ENCODE data around the gene CCR2. TPM values are rescaled to one million over a fixed set of nuclear protein-coding genes. Genes with fewer than 3 reads are reported as not detected.

The CCR2 gene
- total RNA-seq, 1 donor from 2014 or later: 15.8 TPM

GRCh38 chr3:46334741-46335478 is 19.0 kb upstream of the CCR2 start:
- Histone ChIP-seq H3K9me3 (peaks cover 7% of the 10 kb centered on the region), H3K4me1 (no peaks in the 10 kb centered on the region), H3K36me3 (no peaks in the 10 kb centered on the region), H3K4me3 (no peak overlapping the region), H3K27me3 (ENCODE audit: low read depth) (no peaks in the 10 kb centered on the region), H3K27ac (no peak overlapping the region)
- DNase-seq (no peak), ATAC-seq (no peak)
- intact Hi-C loops (cut with DNase I): no loop called here
- TF ChIP-seq CTCF (IDR thresholded peaks at IDR 0.05): no peak

- no peak for TF ChIP-seq CTCF (IDR thresholded peaks at IDR 0.05)
- Histone ChIP-seq H3K4me1 (no peaks in the 10 kb centered on the region), H3K27me3 (ENCODE audit: low read depth) (no peaks in the 10 kb centered on the region), H3K27ac (no peak overlapping the region), H3K9me3 (peaks cover 7% of the 10 kb centered on the region), H3K4me3 (no peak overlapping the region), H3K36me3 (no peaks in the 10 kb centered on the region)
- ATAC-seq: no peak
- intact Hi-C loops (cut with DNase I): no loop called here
- DNase-seq: no peak
Measured at GRCh38 chr3:46335541-46335940, 18.4 kb upstream of the CCR2 start.

GRCh38 chr3:46337911-46338310 is 16.0 kb upstream of the CCR2 start:
- ATAC-seq: no peak

GRCh38 chr3:46338840-46339239 is 15.1 kb upstream of the CCR2 start:
- H3K27ac ChIP-seq: no peak overlapping the region
- no peak for DNase-seq
- no peaks in the 10 kb centered on the region for H3K4me1 ChIP-seq
- no peaks in the 10 kb centered on the region for H3K27me3 ChIP-seq (ENCODE audit: low read depth)
- no peak for ATAC-seq
- no peak overlapping the region for H3K4me3 ChIP-seq
- intact Hi-C loops (cut with DNase I): no loop called here
- TF ChIP-seq CTCF (IDR thresholded peaks at IDR 0.05): no peak
- no peaks in the 10 kb centered on the region for H3K36me3 ChIP-seq
- H3K9me3 ChIP-seq: peaks cover 7% of the 10 kb centered on the region

More at GRCh38 chr3:46337911-46338310, 16.0 kb upstream of the CCR2 start:
- no peaks in the 10 kb centered on the region for H3K27me3 ChIP-seq (ENCODE audit: low read depth)
- H3K4me3 ChIP-seq: no peak overlapping the region
- no peak overlapping the region for H3K27ac ChIP-seq
- intact Hi-C loops (cut with DNase I): no loop called here
- no peaks in the 10 kb centered on the region for H3K36me3 ChIP-seq
- H3K4me1 ChIP-seq: no peaks in the 10 kb centered on the region
- no peak for TF ChIP-seq CTCF (IDR thresholded peaks at IDR 0.05)
- H3K9me3 ChIP-seq: peaks cover 7% of the 10 kb centered on the region
- DNase-seq: no peak

- Histone ChIP-seq H3K27ac (no peak overlapping the region), H3K4me1 (no peaks in the 10 kb centered on the region), H3K4me3 (no peak overlapping the region), H3K27me3 (ENCODE audit: low read depth) (no peaks in the 10 kb centered on the region), H3K36me3 (no peaks in the 10 kb centered on the region), H3K9me3 (no peaks in the 10 kb centered on the region)
- no peak for TF ChIP-seq CTCF (IDR thresholded peaks at IDR 0.05)
- no peak for DNase-seq
- no peak for ATAC-seq
- intact Hi-C loops (cut with DNase I): no loop called here
Measured at GRCh38 chr3:46344476-46344875, 9.4 kb upstream of the CCR2 start.

Data from lower lobe of right lung (tissue), 2 donors.